NCI-H2196 treated with DMSO at 0.1 percent for 48 hours (cell line): ENCODE measurements around the gene RNF150.
"Not testable (repeated sequence)": the region's sequence is repeated elsewhere in the genome, so short reads cannot be mapped to it uniquely, and the experiment has no call there.

Experiments
- DNase-seq: peaks from one replicate; lab custom pipeline; 2025; ENCODE audit not compliant: unreplicated experiment; lab: John Stamatoyannopoulos, UW

RNF150 gene

GRCh38 chr4:141078871-141079270 is 54.4 kb downstream of the RNF150 start:
- no peak for DNase-seq

GRCh38 chr4:141077611-141078225 is 55.6 kb downstream of the RNF150 start:
- DNase-seq, result no peak

DNA sequence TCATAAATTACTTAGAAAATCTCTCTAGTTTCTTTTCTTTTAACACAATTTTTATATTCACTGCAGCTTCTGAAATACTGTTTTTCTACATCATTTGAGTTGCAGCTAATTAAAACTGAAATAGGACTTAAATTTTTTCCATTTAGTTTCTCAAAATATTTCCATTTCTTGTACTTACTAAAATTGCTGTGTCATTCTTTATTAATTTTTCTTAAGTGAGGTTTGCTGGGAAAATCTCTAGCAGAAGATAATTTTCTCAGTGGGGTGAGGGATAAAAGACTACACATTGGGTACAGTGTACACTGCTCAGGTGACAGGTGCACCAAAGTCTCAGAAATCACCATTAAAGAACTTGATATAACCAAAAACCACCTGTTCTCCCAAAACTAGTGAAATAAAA is 57.7 kb downstream of the RNF150 start:
- DNase-seq, result no peak

DNA sequence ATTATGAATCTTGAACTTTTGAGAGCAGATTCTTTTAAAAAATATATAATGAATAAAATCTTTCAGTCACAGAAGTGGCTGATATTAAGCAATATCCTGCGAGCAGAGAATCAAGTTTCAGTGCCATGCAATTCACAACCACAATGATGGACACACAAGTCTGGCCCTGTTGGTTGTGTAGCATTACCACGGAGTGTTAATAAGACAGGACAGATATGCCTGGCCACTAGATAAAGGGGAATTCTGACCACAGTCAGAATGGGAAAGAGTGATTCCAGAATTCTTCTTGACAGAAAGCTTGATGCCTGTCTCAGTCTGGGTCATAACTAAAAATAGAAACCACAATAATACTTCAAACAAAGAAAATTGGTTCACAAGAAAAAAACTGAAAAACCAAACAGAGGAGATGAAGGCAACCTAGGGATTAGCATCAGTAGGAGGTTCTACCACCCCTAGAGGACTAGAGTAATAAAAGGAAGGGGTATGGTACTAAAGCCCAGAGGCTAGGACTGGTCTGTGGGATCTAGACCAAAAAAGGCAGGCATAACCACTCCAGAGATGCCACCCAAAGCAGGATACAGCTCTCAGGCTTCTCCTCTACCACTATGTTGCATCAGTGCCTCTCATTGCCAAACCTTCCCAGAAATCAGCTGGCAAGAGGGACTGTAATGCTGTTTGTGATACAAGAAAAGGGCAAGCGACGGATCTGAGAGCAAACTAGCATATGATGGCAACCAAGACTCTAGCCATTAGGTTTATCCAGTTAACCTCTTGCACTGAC is 59.0 kb downstream of the RNF150 start:
- DNase-seq, result no peak

DNA sequence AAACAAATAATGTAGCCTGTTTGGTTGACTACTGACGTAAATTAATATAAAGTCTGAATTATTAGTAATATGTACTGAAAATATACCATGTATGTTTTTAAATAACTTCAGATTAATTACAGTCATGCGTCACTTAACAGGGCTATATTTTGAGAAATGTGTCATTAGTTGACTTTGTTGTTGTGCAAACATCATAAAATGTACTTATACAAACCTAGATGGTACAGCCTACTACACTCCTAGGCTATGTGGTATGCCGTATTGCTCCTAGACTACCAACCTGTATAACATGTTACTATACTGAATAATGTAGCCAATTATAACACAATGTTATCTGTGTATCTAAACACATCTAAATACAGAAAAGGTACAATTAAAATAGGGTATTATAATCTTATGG is 66.6 kb downstream of the RNF150 start:
- no peak for DNase-seq

- DNase-seq, result no peak
Observed at GRCh38 chr4:141065872-141066271, 67.4 kb downstream of the RNF150 start.

DNA sequence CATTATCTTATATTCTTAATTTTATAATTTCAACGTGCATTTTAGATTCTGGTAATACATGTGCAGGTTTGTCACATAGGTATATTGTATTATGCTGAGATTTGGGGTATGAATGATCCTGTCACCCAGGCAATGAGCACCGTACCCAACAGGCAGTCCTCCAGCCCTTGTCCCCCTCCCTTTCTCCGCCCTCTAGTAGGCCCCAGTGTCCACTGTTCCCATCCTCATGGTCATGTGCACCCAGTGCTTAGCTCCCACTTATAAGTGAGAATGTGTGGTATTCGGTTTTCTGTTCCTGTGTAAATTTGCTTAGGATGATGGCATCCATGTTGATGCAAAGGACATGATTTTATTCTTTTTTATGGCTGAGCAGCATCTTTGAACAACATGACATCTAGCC is 70.6 kb downstream of the RNF150 start:
- DNase-seq, result no peak

- no peak for DNase-seq
Observed at GRCh38 chr4:141058591-141059512, 74.4 kb downstream of the RNF150 start.

DNA sequence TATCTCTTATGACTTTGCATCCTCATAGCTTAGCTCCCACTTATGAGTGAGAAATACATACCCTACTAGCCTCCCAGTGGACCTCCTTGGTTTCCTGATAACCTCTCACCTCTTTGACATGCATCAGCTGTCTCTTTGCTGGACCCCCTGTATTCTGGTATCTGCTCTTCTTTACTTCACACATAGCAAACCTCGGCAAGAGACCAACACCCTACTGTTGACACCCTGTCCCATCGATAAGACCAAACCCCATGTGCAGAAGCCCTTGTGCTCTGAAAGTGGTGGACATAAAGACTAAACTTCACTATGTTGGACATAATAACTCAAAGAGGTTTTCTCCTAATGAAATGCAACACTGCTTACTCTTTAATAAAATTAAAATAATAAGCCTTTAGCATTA is 75.7 kb downstream of the RNF150 start:
- DNase-seq, result no peak

DNA sequence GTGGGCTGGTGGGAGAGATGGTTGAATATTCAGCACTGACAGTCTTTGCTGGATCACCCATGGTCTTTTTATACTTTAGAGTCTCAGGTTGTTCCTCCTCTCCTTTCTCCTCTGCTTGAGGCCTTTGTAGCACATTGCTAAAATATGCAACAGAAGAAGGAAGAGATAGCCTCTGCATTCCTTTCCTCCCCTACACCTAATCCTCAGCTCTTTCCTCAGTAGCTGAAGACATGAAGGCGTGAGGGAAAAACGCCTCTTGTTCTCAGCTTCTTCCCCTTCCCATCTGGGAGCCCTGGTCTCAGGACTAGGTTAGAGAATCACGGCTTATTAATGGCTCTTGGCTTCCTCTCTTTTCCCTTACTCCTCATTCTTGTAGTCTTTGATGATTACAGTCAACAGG is 76.8 kb downstream of the RNF150 start:
- DNase-seq, result no peak

DNA sequence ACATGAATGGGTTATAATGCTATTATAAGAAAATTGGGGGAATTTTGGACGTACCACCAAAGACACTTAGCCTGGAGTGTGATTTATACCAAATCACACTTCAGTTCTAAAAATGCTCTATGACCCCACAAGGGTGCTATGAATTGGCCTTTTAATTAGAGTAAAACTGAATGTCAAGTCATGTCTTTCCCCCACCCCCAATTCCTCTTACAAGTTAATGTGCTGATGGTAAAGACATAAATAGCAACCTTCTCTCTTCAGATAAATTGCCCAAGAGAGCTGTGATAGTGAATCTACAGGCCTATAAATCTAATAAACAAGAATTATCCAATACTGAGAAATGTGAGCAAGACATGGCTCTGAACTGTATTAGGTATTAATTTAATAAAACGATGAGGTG is 78.8 kb downstream of the RNF150 start:
- no peak for DNase-seq

DNA sequence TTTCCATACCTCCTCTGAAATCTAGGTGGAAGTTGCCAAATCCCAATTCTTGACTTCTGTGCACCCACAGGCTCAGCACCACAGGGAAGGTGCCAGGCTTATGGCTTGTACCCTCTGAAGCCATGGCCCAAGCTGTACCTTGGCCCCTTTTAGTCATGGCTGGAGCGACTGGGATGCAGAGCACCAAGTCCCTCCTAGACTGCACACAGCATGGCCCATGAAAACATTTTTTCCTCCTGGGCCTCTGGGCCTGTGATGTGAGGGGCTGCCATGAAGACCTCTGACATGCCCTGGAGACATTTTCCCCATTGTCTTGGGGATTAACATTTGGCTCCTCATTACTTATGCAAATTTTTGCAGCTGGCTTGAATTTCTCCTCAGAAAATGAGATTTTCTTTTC is 82.3 kb downstream of the RNF150 start:
- DNase-seq, result not testable (repeated sequence)

- no peak for DNase-seq
Observed at GRCh38 chr4:141047228-141047884, 85.9 kb downstream of the RNF150 start.

GRCh38 chr4:141046255-141046654 is 87.0 kb downstream of the RNF150 start:
- no peak for DNase-seq

- DNase-seq, result no peak
Observed at GRCh38 chr4:141045848-141046247, 87.4 kb downstream of the RNF150 start.

GRCh38 chr4:141041021-141041476 is 92.2 kb downstream of the RNF150 start:
- no peak for DNase-seq

GRCh38 chr4:141039156-141039555 is 94.1 kb downstream of the RNF150 start:
- no peak for DNase-seq

- no peak for DNase-seq
Observed at GRCh38 chr4:141038428-141038827, 94.8 kb downstream of the RNF150 start.

GRCh38 chr4:141037446-141037845 is 95.8 kb downstream of the RNF150 start:
- DNase-seq, result no peak

DNA sequence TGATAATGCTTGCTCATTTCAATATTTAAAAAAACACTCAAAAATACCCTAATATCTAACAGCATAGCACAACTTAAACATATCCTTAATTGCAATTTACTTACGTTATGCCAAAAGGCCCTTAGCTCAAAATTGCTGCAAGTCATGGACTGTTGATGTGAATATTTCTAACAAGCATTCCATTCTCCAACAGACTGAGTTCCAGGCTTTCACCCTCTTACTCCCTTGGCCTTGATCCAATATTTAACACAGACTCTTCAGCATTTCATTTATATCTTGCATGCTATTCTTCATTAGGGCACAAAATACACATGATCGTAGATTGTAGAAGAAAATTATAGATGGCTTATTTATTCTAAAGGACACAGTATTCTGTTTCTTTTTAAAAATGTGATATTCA is 96.5 kb downstream of the RNF150 start:
- no peak for DNase-seq

DNA sequence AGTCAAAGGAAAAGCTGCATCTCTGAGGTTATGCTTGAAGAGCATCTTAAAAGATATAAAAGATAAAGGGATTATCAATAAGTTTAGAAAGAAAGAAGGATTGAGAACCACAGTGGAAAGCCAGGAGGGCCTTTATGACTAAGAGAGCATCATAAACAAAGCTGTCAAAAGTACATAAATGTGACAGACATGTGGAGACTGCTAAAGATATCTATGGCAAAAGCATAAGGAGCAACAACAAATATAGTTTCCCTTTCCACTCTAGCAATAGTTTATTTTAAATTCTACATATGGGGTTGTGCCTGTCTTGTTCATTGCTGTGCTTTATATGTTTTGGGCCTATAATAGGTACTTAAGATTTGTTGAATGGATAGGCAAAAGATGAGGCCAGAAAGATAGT is 97.3 kb downstream of the RNF150 start:
- DNase-seq, result no peak
